Retinal pigment epithelial cell (primary cell): Measurements from ENCODE around the gene HAUS6.

Source experiments
- DNase-seq: peaks from one replicate; pipeline ENCODE4 v3.0.0-alpha.2; 2010; ENCODE audit warnings: low read depth
- H3K4me3 ChIP-seq: 2 replicates; pipeline ENCODE4 v1.5.1; 2011; ENCODE audit warnings: mild to moderate bottlenecking, low read length, control low read depth, moderate library complexity
- TF ChIP-seq, protein P1 (sequence below): conservative IDR thresholded peaks from 2 replicates; pipeline ENCODE4 v1.5.1; 2011; ENCODE audit warnings: low read depth, low read length, control low read depth, inconsistent platforms

HAUS6 gene

DNA sequence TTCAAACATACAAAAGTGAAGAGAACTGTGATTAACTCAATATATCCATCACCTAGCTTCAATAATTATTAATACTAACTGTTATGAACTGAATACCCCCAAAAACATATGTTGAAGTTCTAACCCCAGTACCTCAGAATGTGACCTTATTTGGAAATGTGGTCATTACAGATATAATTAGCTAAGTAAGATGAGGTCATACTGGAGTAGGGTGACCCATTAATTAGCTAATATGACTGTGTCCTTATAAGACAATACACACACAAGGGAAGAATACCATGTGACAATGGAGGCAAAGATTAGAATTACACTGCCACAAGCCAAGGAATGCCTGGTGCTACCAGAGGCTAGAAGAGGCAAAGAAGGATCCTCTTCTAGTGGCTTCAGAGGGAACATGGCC lies 45.7 kb downstream of the HAUS6 start:
- H3K4me3 ChIP-seq: no peak overlapping the region
- DNase-seq: no peak
- TF ChIP-seq, protein P1, sequence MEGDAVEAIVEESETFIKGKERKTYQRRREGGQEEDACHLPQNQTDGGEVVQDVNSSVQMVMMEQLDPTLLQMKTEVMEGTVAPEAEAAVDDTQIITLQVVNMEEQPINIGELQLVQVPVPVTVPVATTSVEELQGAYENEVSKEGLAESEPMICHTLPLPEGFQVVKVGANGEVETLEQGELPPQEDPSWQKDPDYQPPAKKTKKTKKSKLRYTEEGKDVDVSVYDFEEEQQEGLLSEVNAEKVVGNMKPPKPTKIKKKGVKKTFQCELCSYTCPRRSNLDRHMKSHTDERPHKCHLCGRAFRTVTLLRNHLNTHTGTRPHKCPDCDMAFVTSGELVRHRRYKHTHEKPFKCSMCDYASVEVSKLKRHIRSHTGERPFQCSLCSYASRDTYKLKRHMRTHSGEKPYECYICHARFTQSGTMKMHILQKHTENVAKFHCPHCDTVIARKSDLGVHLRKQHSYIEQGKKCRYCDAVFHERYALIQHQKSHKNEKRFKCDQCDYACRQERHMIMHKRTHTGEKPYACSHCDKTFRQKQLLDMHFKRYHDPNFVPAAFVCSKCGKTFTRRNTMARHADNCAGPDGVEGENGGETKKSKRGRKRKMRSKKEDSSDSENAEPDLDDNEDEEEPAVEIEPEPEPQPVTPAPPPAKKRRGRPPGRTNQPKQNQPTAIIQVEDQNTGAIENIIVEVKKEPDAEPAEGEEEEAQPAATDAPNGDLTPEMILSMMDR: no peak

- H3K4me3 ChIP-seq: peak overlapping the region; percentile 89
- TF ChIP-seq, protein P1: no peak
- no peak for DNase-seq
Observed at GRCh38 chr9:19050637-19051591, 51.8 kb downstream of the HAUS6 start.

- DNase-seq: no peak
- TF ChIP-seq, protein P1: no peak
- H3K4me3 ChIP-seq: peak overlapping the region; percentile 89
Observed at GRCh38 chr9:19049917-19050636, 52.6 kb downstream of the HAUS6 start.

DNA sequence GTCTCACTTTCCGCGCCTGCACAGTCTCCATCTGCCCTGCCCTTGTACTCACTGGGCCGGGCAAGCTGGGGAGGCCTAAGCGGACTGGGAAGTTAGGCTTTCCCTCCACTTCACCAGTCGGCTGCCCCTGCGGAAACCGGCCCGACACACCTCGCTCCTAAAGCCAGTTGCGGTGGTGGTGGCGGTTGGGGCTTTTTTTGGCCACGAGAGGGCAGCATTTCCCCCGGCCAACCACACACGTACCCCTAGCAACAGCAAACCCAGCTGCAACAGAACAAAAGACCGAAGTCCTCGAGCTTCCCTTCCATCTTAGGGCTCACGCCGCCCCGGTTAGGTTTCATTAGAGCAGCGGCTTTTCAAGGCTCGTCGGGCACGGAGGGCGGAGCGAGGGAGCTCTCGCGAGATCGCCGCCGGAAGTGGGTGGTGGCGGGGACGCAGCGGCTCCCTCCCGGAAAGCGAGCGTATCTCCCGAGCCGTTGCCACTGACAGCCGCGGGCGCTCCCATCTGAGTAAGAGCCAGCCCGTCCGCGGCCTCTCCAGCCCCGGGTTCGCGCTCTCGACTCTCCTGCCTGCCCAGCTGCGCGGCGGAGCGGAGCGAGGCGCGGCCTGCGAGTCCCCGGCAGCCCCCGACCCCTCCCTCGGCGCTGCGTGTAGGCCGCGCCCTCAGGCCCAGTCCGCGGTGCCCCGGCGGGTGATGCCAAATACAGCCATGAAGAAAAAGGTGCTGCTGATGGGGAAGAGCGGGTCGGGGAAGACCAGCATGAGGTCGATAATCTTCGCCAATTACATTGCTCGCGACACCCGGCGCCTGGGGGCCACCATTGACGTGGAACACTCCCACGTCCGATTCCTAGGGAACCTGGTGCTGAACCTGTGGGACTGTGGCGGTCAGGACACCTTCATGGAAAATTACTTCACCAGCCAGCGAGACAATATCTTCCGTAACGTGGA lies 53.5 kb downstream of the HAUS6 start, which contains the start of gene RRAGA:
Gene RRAGA (plus strand): TSS at position 462 of the 951 bp plus-strand sequence. CDS start 233 bp downstream, at position 695.
- peak; percentile 90 for DNase-seq
- TF ChIP-seq, protein P1: peak; percentile 89
- H3K4me3 ChIP-seq: peak within 1 kb of the TSS; percentile 89

DNA sequence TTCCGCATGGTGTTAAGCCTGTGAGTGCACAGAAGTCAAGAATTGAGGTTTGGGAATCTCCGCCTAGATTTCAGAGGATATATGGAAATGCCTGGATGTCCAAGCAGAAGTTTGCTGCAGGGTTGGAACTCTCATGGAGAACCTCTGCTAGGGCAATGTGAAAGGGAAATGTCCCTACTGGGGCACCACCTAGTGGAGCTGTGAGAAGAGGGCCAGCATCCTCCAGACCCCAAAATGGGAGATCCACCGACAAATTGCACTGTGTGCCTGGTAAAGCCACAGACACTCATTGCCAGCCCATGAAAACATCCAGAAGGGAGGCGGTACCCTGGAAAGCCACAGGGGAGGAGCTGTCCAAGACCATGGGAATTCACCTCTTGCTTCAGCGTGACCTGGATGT lies 66.1 kb downstream of the HAUS6 start:
- TF ChIP-seq, protein P1: no peak
- H3K4me3 ChIP-seq: no peak overlapping the region

GRCh38 chr9:19033015-19033414 lies 69.7 kb downstream of the HAUS6 start, which contains the start of gene SAXO1:
Gene SAXO1, minus strand, starts transcription at chr9:19033209. Its CDS starts 301 bp downstream, at chr9:19032908.
- DNase-seq: no peak
- no peak within 1 kb of the TSS for H3K4me3 ChIP-seq
- TF ChIP-seq, protein P1: no peak

More for the DNA sequence above, 66.1 kb downstream of the HAUS6 start:
- no peak for DNase-seq
